Upper lobe of left lung (tissue), 6 donors: ENCODE data around the gene HOXD10. TPM values are rescaled to one million over a fixed set of nuclear protein-coding genes. Genes with fewer than 3 reads are reported as not detected.

Source experiments
- ATAC-seq, 2 donors: fragments of 200-7000 bp; cut with Tn5 transposase; one replicate each; pipeline ENCODE4 v1.9.1; 2022; ENCODE audit warnings: mild to moderate bottlenecking in 2 of 2, moderate library complexity in 2 of 2; ENCODE audit not compliant: low FRiP score in 2 of 2
- DNase-seq, 2 donors: peaks; one replicate each; pipeline ENCODE4 v3.0.0-alpha.2; 2019 to 2020
- H3K27ac ChIP-seq, 4 donors: fragments of 200-600 bp; sonication (generic); one replicate each; pipeline ENCODE4 v1.5.1; 2016 to 2019
- H3K27me3 ChIP-seq, 4 donors: fragments of 200-600 bp; sonication (generic); one replicate each; pipeline ENCODE4 v1.5.1; 2017 to 2019
- H3K36me3 ChIP-seq, 4 donors: fragments of 200-600 bp; sonication (generic); one replicate each; pipeline ENCODE4 v1.5.1; 2016 to 2019
- H3K4me1 ChIP-seq, 4 donors: fragments of 200-600 bp; sonication (generic); one replicate each; pipeline ENCODE4 v1.5.1; 2018 to 2019
- H3K4me3 ChIP-seq, 4 donors: fragments of 200-600 bp; sonication (generic); one replicate each; pipeline ENCODE4 v1.5.1; 2017 to 2019; ENCODE audit warnings: mild to moderate bottlenecking in 2 of 4, moderate library complexity in 1 of 4
- H3K9me3 ChIP-seq, 4 donors: fragments of 200-600 bp; sonication (generic); one replicate each; pipeline ENCODE4 v1.5.1; 2018 to 2019
- EP300 ChIP-seq, 4 donors: sonication (generic); formaldehyde crosslinking; IDR thresholded peaks; one replicate each; pipeline ENCODE4 v1.5.1; 2017; ENCODE audit warnings: antibody characterized with exemption in 4 of 4, control low read depth in 2 of 4
- POLR2A ChIP-seq, 4 donors: fragments of 450-650 bp; IDR thresholded peaks; one replicate each; pipeline ENCODE4 v1.5.1; 2016 to 2017; ENCODE audit warnings: antibody characterized with exemption in 4 of 4, mild to moderate bottlenecking in 2 of 4
- POLR2AphosphoS5 ChIP-seq, 2 donors: sonication (generic); formaldehyde crosslinking; IDR thresholded peaks; one replicate each; pipeline ENCODE4 v1.5.1; 2017; ENCODE audit warnings: antibody characterized with exemption in 2 of 2
- WGBS, 2 donors: methylation state at CpG; one replicate each; pipeline ENCODE4 v1.1.5; 2017 to 2018; 5-methylcytosine and 5-hydroxymethylcytosine counted together
- total RNA-seq, 6 donors: library from RNA; depleted of rRNA in 4 of 6; stranded (reverse); fragments of >200 nt in 4 of 6; gene quantifications; one replicate each; pipeline versions ENCODE4 v1.1.0 to v1.2.1, GENCODE V29; 2016 to 2021
- TF ChIP-seq, protein P1 (sequence below), 6 experiments: fragments of 450-650 bp in 4 of 6; fragments of 200-600 bp in 2 of 6; sonication (generic) in 2 of 6; IDR thresholded peaks; one replicate each; pipeline ENCODE4 v1.5.1; 2016 to 2019; ENCODE audit warnings: antibody characterized with exemption in 6 of 6
- donor health status: DM: no; HTN: no; CAD: no; lungs with moderate emphysema.
- donor health status: DM: no; HTN: yes; CAD: no; lungs with severe emphysema.

HOXD10 gene
- total RNA-seq, 6 donors from 2014 or later, result 0.47 to 0.55 TPM; not detected in 4

- H3K4me1 ChIP-seq, result peaks cover 22 to 46% (median 31%) of the 10 kb centered on the region in 4 donors
- WGBS, 2 donors, result 22 to 40% methylated on average over 5 of the region's 5 CpGs
- no peak for TF ChIP-seq EP300 (IDR thresholded peaks at IDR 0.05)
- H3K27me3 ChIP-seq, result peaks cover 2 to 95% (median 66%) of the 10 kb centered on the region in 4 donors
- no peaks in the 10 kb centered on the region for H3K9me3 ChIP-seq
- no peak overlapping the region for H3K4me3 ChIP-seq
- H3K27ac ChIP-seq, result no peak overlapping the region
- DNase-seq, result no peak
- no peak for ATAC-seq
- H3K36me3 ChIP-seq, result no peaks in the 10 kb centered on the region
These were observed 14.7 kb upstream of the HOXD10 start for GRCh38 chr2:176101842-176102241.

- DNase-seq (no peak), ATAC-seq (no peak)
- H3K4me3 ChIP-seq, result no peak overlapping the region
- TF ChIP-seq, protein P1, sequence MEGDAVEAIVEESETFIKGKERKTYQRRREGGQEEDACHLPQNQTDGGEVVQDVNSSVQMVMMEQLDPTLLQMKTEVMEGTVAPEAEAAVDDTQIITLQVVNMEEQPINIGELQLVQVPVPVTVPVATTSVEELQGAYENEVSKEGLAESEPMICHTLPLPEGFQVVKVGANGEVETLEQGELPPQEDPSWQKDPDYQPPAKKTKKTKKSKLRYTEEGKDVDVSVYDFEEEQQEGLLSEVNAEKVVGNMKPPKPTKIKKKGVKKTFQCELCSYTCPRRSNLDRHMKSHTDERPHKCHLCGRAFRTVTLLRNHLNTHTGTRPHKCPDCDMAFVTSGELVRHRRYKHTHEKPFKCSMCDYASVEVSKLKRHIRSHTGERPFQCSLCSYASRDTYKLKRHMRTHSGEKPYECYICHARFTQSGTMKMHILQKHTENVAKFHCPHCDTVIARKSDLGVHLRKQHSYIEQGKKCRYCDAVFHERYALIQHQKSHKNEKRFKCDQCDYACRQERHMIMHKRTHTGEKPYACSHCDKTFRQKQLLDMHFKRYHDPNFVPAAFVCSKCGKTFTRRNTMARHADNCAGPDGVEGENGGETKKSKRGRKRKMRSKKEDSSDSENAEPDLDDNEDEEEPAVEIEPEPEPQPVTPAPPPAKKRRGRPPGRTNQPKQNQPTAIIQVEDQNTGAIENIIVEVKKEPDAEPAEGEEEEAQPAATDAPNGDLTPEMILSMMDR (IDR thresholded peaks at IDR 0.05), result no peak
- TF ChIP-seq POLR2AphosphoS5 (IDR thresholded peaks at IDR 0.05) (no peak), EP300 (IDR thresholded peaks at IDR 0.05) (no peak), POLR2A (IDR thresholded peaks at IDR 0.05) (no peak)
- H3K27ac ChIP-seq, result no peak overlapping the region
- peaks cover 22 to 46% (median 32%) of the 10 kb centered on the region in 4 donors for H3K4me1 ChIP-seq
- H3K9me3 ChIP-seq, result no peaks in the 10 kb centered on the region
- peaks cover 2 to 95% (median 67%) of the 10 kb centered on the region in 4 donors for H3K27me3 ChIP-seq
- 18 to 20% methylated on average over 7 of the region's 7 CpGs for WGBS, 2 donors
- H3K36me3 ChIP-seq, result no peaks in the 10 kb centered on the region
These were observed 14.2 kb upstream of the HOXD10 start for GRCh38 chr2:176102309-176102866.

- DNase-seq, result no peak
- no peaks in the 10 kb centered on the region for H3K9me3 ChIP-seq
- TF ChIP-seq EP300 (IDR thresholded peaks at IDR 0.05) (no peak), POLR2A (IDR thresholded peaks at IDR 0.05) (no peak), POLR2AphosphoS5 (IDR thresholded peaks at IDR 0.05) (no peak)
- TF ChIP-seq, protein P1 (IDR thresholded peaks at IDR 0.05), result no peak
- no peaks in the 10 kb centered on the region for H3K36me3 ChIP-seq
- peaks cover 15 to 46% (median 28%) of the 10 kb centered on the region in 4 donors for H3K4me1 ChIP-seq
- WGBS, 2 donors, result 30 to 31% methylated on average over 7 of the region's 7 CpGs
- peaks cover 2 to 94% (median 66%) of the 10 kb centered on the region in 4 donors for H3K27me3 ChIP-seq
- no peak for ATAC-seq
- no peak overlapping the region for H3K4me3 ChIP-seq
- H3K27ac ChIP-seq, result no peak overlapping the region
These were observed 13.4 kb upstream of the HOXD10 start for GRCh38 chr2:176103194-176103593.

GRCh38 chr2:176103742-176104315 is 12.7 kb upstream of the HOXD10 start:
- Histone ChIP-seq H3K4me1 (peaks cover 15 to 51% (median 30%) of the 10 kb centered on the region in 4 donors), H3K36me3 (no peaks in the 10 kb centered on the region), H3K9me3 (no peaks in the 10 kb centered on the region), H3K27ac (no peak overlapping the region), H3K27me3 (peaks cover 2 to 94% (median 64%) of the 10 kb centered on the region in 4 donors), H3K4me3 (no peak overlapping the region)
- ATAC-seq (no peak), DNase-seq (no peak)
- 10% methylated on average over 17 of the region's 17 CpGs for WGBS, 2 donors
- TF ChIP-seq EP300 (IDR thresholded peaks at IDR 0.05) (no peak), POLR2AphosphoS5 (IDR thresholded peaks at IDR 0.05) (no peak), POLR2A (IDR thresholded peaks at IDR 0.05) (no peak)
- TF ChIP-seq, protein P1 (IDR thresholded peaks at IDR 0.05), result no peak

GRCh38 chr2:176104316-176105077 is 12.1 kb upstream of the HOXD10 start:
- no peak overlapping the region for H3K4me3 ChIP-seq
- H3K4me1 ChIP-seq, result peaks cover 15 to 51% (median 31%) of the 10 kb centered on the region in 4 donors
- TF ChIP-seq EP300 (IDR thresholded peaks at IDR 0.05), result no peak
- H3K27ac ChIP-seq, result no peak overlapping the region
- DNase-seq (no peak), ATAC-seq (no peak)
- peaks cover 2 to 94% (median 64%) of the 10 kb centered on the region in 4 donors for H3K27me3 ChIP-seq
- no peaks in the 10 kb centered on the region for H3K36me3 ChIP-seq
- no peaks in the 10 kb centered on the region for H3K9me3 ChIP-seq
- 7 to 8% methylated on average over 40 to 51 of the region's 56 CpGs for WGBS, 2 donors
